Breast epithelium (tissue), 4 donors: ENCODE results near the gene TMEM158. TPM values are rescaled to one million over a fixed set of nuclear protein-coding genes. Genes with fewer than 3 reads are reported as not detected.

Experiments
- DNase-seq, 2 donors: peaks; one replicate each; pipeline ENCODE4 v3.0.0-alpha.2; 2019; ENCODE audit warnings: low spot score in 2 of 2
- H3K27ac ChIP-seq, 2 donors: fragments of 200-600 bp; sonication (generic) in 1 of 2; one replicate each; pipeline ENCODE4 v1.5.1; 2016 to 2019; ENCODE audit warnings: mild to moderate bottlenecking in 1 of 2
- H3K27me3 ChIP-seq, 2 donors: fragments of 200-600 bp; sonication (generic) in 1 of 2; one replicate each; pipeline versions ENCODE4 v1.5.1 to v1.6.0; 2017 to 2019; ENCODE audit warnings: control low read depth in 1 of 2, mild to moderate bottlenecking in 1 of 2
- H3K36me3 ChIP-seq: fragments of 200-600 bp; one replicate; pipeline ENCODE4 v1.5.1; 2019
- H3K4me1 ChIP-seq, 2 donors: fragments of 200-600 bp; sonication (generic); one replicate each; pipeline ENCODE4 v1.5.1; 2016 to 2019; ENCODE audit warnings: control low read depth in 1 of 2
- H3K4me3 ChIP-seq, 3 donors: fragments of 200-600 bp; sonication (generic); 1 replicate in 2 of 3; 2 replicates in 1 of 3; pipeline ENCODE4 v1.5.1; 2016 to 2019; ENCODE audit warnings: mild to moderate bottlenecking in 3 of 3, moderate library complexity in 2 of 3
- H3K9me3 ChIP-seq, 2 donors: fragments of 200-600 bp; sonication (generic) in 1 of 2; one replicate each; pipeline ENCODE4 v1.5.1; 2016 to 2019; ENCODE audit warnings: control low read depth in 1 of 2
- CTCF ChIP-seq, 3 donors: fragments of 450-650 bp; IDR thresholded peaks; one replicate each; pipeline ENCODE4 v1.5.1; 2016 to 2017; ENCODE audit warnings: antibody characterized with exemption in 3 of 3, mild to moderate bottlenecking in 3 of 3, moderate library complexity in 3 of 3
- POLR2A ChIP-seq: fragments of 450-650 bp; IDR thresholded peaks from one replicate; pipeline ENCODE4 v1.6.1; 2016; ENCODE audit warnings: antibody characterized with exemption, mild to moderate bottlenecking, moderate library complexity
- POLR2AphosphoS5 ChIP-seq, 3 donors: sonication (generic); formaldehyde crosslinking; IDR thresholded peaks; one replicate each; pipeline ENCODE4 v1.6.1; 2017; ENCODE audit warnings: antibody characterized with exemption in 3 of 3
- intact Hi-C: fragments of 100-400 bp; cut with DNase I; formaldehyde crosslinking; loops from one replicate; pipeline ENCODE4 v1.15.1; 2023; ENCODE audit warnings: low total_unique reads
- total RNA-seq, 3 donors: library from RNA; depleted of rRNA; stranded (reverse); fragments of >200 nt; gene quantifications; one replicate each; pipeline ENCODE4 v1.1.0, GENCODE V29; 2016

TMEM158 gene
- total RNA-seq, 3 donors from 2014 or later, result 0.48 to 2.0 (median 1.0) TPM

GRCh38 chr3:45234250-45234649 lies 8.2 kb upstream of the TMEM158 start:
- intact Hi-C loops, result no loop called here

GRCh38 chr3:45232521-45232920 lies 6.4 kb upstream of the TMEM158 start:
- no peak overlapping the region for H3K4me3 ChIP-seq
- no peaks in the 10 kb centered on the region for H3K36me3 ChIP-seq
- H3K9me3 ChIP-seq, result no peaks in the 10 kb centered on the region
- no peak for TF ChIP-seq POLR2AphosphoS5 (IDR thresholded peaks at IDR 0.05)
- TF ChIP-seq CTCF (IDR thresholded peaks at IDR 0.05), result no peak
- TF ChIP-seq POLR2A, result no peak
- no peak overlapping the region for H3K27ac ChIP-seq
- H3K4me1 ChIP-seq, result no peaks in the 10 kb centered on the region
- no peaks in the 10 kb centered on the region for H3K27me3 ChIP-seq
- DNase-seq, result no peak
- intact Hi-C loops, result no loop called here

More at GRCh38 chr3:45234250-45234649, 8.2 kb upstream of the TMEM158 start:
- Histone ChIP-seq H3K4me3 (no peak overlapping the region), H3K9me3 (no peaks in the 10 kb centered on the region), H3K27ac (no peak overlapping the region), H3K36me3 (no peaks in the 10 kb centered on the region), H3K27me3 (no peaks in the 10 kb centered on the region), H3K4me1 (no peaks in the 10 kb centered on the region)
- DNase-seq, result no peak
- TF ChIP-seq POLR2AphosphoS5 (IDR thresholded peaks at IDR 0.05), result no peak
- no peak for TF ChIP-seq CTCF (IDR thresholded peaks at IDR 0.05)
- TF ChIP-seq POLR2A, result no peak

GRCh38 chr3:45227946-45228345 lies 1.9 kb upstream of the TMEM158 start:
- TF ChIP-seq CTCF (IDR thresholded peaks at IDR 0.05) (no peak), POLR2A (no peak), POLR2AphosphoS5 (IDR thresholded peaks at IDR 0.05) (no peak)
- DNase-seq, result no peak
- no peaks in the 10 kb centered on the region for H3K4me1 ChIP-seq
- no peaks in the 10 kb centered on the region for H3K36me3 ChIP-seq
- no peaks in the 10 kb centered on the region for H3K27me3 ChIP-seq
- H3K4me3 ChIP-seq, result no peak overlapping the region
- H3K27ac ChIP-seq, result no peak overlapping the region
- intact Hi-C loops, result no loop called here
- H3K9me3 ChIP-seq, result no peaks in the 10 kb centered on the region

GRCh38 chr3:45227071-45227820 lies 1.2 kb upstream of the TMEM158 start:
- peak overlapping the region in 2 of 3 donors; percentile 59 to 77 for H3K4me3 ChIP-seq
- intact Hi-C loops, result no loop called here

More at GRCh38 chr3:45227071-45227820, 1.2 kb upstream of the TMEM158 start:
- H3K9me3 ChIP-seq, result no peaks in the 10 kb centered on the region
- no peaks in the 10 kb centered on the region for H3K27me3 ChIP-seq
- DNase-seq, result no peak
- H3K36me3 ChIP-seq, result no peaks in the 10 kb centered on the region
- TF ChIP-seq POLR2A (no peak), POLR2AphosphoS5 (IDR thresholded peaks at IDR 0.05) (no peak), CTCF (IDR thresholded peaks at IDR 0.05) (no peak)
- H3K27ac ChIP-seq, result peak overlapping the region; percentile 58 to 66
- no peaks in the 10 kb centered on the region for H3K4me1 ChIP-seq
